Stimulated activated CD4-positive, alpha-beta T cell treated with anti-CD3 and anti-CD28 coated beads, Interleukin-2, amount 100 ng/mL, for 4 hours (primary cell): ENCODE data around the gene ASXL3.

Experiments
- DNase-seq: peaks from one replicate; pipeline ENCODE4 v3.0.0-alpha.2; 2020; ENCODE audit warnings: low read depth

The ASXL3 gene

GRCh38 chr18:33720133-33720532 is 142.1 kb downstream of the ASXL3 start:
- DNase-seq = no peak

DNA sequence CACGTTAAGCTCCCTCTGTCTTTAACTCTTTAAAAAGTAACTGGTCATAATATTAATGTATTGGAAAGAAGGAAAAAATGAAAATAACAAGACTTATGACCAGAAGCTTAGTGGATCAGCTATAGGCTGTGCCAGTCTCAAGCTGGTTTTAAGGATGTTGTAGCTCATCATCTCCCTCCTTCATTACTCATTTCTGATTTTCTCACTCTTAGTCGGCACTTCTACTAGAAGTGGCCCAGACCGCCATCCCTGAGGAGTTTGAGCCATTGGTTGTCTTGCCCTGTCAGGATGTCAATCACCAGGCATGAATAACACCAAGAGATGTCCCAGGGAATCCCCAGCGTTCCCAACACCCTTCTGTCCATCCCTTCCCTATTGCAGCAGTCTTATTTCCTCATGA is 151.5 kb downstream of the ASXL3 start:
- no peak for DNase-seq

DNA sequence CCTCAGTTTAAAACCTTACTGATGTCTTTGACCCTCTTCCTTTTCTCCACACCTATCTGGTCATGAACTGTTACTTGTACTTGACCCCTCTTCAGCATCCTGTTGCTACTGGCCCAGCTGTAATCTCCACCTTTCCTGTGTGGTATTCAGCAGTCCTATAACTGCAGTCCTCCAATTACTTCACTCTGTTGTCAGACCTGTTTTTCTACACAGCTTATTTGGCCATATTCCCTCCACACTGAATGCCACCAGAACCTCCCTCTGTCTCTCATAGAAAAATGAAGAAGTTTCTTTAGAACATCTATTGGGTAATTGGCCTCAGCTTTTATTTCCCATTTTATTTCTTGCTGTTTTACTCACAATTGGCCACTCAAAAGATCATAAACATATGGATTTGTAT is 155.4 kb downstream of the ASXL3 start:
- no peak for DNase-seq

- DNase-seq = no peak
Measured at GRCh38 chr18:33735428-33735827, 157.4 kb downstream of the ASXL3 start.

DNA sequence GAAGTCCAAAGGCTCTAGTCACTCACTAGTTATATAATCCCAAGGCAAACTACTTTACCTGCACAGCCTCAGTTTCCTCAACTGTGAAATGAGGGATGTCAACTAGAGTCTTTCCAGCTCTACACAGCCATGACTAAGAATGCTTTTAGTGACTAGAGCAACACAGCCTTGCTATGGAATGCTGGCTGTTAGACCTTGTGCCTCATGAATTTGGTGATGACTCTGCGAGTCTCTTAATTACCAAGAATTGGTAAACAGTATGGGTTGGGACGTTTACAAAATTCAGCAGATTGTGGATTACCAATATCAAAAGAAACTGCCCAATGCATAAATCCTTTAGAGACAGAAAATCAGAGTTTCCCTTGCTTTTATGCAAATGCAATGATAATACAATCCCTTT is 163.7 kb downstream of the ASXL3 start:
- no peak for DNase-seq

GRCh38 chr18:33744032-33744697 is 166.1 kb downstream of the ASXL3 start:
- DNase-seq = no peak

DNA sequence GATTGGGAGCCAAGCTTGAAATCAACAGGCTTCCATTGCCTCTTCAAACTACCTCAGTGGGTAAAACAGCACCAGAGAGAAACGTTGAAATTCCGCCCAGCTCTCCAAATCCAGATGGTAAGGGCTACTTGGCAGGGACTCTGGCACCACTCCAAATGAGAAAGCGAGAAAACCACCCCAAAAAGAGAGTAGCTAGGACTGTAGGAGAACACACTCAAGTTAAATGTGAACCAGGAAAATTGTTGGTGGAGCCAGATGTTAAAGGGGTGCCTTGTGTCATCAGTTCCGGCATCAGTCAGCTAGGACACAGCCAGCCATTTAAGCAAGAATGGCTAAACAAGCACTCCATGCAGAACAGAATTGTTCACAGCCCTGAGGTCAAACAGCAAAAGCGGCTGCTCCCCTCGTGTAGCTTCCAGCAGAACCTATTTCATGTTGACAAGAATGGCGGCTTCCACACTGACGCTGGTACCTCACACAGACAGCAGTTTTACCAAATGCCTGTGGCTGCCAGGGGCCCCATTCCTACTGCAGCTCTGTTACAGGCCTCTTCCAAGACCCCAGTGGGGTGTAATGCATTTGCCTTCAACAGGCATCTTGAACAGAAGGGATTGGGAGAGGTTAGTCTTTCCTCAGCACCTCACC is 167.3 kb downstream of the ASXL3 start:
- no peak for DNase-seq

DNA sequence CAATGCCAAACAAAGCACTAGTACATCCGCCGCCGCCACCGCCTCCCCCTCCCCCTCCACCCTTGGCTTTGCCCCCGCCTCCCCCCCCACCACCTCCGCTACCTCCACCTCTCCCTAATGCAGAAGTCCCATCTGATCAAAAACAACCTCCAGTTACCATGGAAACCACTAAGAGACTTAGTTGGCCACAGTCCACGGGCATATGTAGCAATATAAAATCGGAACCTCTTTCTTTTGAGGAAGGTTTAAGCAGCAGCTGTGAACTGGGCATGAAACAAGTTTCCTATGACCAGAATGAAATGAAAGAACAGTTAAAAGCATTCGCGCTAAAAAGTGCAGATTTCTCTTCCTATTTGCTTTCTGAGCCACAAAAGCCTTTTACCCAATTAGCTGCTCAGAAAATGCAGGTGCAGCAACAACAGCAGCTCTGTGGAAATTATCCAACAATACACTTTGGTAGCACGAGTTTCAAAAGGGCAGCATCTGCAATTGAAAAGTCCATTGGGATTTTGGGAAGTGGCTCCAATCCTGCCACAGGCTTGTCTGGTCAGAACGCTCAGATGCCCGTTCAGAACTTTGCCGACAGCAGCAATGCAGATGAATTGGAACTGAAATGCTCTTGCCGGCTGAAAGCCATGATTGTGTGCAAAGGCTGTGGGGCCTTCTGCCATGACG is 168.0 kb downstream of the ASXL3 start:
- DNase-seq = no peak

DNA sequence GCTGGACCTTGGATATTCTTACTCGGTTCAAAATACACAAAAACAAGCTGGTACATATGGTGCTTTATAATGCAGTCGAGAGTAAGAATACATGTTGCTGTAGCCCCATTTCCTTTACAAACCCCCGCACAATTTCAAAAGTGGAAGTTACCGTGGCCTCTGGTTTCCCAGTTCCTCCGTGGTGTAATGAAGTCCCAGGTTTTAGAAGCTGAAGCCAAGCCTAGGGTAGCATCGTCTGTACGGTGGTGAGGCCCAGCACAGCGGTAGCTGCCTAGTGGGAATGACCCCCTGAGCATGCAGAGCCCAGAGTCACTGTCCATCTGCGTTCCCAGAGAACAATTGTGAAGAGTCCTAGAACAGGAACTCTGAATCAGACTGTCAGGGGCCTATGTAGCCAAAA is 171.8 kb downstream of the ASXL3 start:
- DNase-seq = no peak

DNA sequence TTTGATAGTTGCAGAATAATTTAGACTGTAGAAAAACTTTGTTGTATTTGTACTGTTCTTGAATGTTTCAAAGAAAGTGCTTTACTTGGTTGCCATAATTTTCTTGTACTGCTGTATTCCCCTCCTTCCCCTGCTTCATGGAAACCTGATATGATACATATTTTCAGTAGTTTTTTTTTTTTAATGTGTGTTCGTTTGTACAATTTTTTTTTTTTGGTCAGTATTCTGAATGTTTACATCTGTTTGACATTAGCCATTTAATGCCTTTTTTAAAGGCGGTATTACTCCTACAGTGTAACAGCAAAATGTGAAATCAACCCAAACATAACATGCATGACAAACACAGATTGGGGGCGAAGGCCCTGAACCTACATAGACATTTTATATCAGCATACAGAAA is 172.3 kb downstream of the ASXL3 start:
- DNase-seq = no peak

GRCh38 chr18:33751613-33752221 is 173.7 kb downstream of the ASXL3 start:
- no peak for DNase-seq

- no peak for DNase-seq
Measured at GRCh38 chr18:33755391-33755790, 177.4 kb downstream of the ASXL3 start.

GRCh38 chr18:33755931-33756560 is 178.0 kb downstream of the ASXL3 start:
- DNase-seq = no peak

GRCh38 chr18:33757037-33757436 is 179.0 kb downstream of the ASXL3 start:
- DNase-seq = no peak

GRCh38 chr18:33761363-33761762 is 183.3 kb downstream of the ASXL3 start:
- DNase-seq = no peak

- no peak for DNase-seq
Measured at GRCh38 chr18:33781429-33781828, 203.4 kb downstream of the ASXL3 start.
